HG02763 (cell line): Measurements from ENCODE around the gene RDH11.

Experiments used
- ATAC-seq: cut with Tn5 transposase; IDR thresholded peaks from one replicate; pipeline ENCODE4 v1.9.1; 2021; ENCODE audit warnings: mild to moderate bottlenecking, moderate library complexity; ENCODE audit not compliant: unreplicated experiment

RDH11 gene

GRCh38 chr14:67650694-67651093 is 44.9 kb downstream of the RDH11 start:
- ATAC-seq: no peak

DNA sequence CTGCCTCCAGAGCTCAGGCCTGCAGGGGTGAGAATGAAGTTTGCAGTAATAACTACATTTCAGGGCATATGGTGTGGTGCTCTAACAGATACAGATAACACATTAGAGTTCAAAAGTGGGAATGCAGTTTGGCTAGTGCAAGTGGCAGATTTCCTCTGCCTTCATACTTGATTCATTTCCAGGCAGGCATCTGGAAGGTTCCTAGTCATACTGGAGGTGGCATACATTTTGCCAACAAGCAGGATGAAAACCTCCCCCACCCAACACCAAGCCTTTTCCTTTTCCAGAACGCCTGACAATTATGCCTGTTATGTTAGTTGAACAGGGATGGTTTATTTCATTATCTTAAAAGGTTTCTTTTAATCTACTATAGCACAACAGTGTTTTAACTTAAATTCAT is 45.4 kb downstream of the RDH11 start:
- no peak for ATAC-seq

- ATAC-seq: no peak
Measured at GRCh38 chr14:67646131-67646530, 49.4 kb downstream of the RDH11 start.

DNA sequence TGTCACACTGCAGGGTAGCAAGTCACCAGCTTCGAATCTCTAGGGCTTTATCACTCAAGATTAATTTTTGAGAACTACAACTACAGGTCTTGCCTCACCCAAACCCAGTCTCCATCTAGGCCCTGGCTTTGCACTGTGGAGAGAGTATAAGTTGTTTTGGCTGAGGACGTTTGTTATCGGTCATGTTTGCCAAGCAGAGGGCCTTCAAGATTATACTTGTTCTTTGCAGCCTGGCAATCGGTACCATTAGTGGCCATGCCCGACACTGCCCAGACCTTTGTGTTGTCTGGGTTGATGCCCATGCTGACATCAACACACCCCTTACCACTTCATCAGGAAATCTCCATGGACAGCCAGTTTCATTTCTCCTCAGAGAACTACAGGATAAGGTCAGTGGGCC is 50.1 kb downstream of the RDH11 start:
- no peak for ATAC-seq

- ATAC-seq: no peak
Measured at GRCh38 chr14:67644428-67644827, 51.1 kb downstream of the RDH11 start.

DNA sequence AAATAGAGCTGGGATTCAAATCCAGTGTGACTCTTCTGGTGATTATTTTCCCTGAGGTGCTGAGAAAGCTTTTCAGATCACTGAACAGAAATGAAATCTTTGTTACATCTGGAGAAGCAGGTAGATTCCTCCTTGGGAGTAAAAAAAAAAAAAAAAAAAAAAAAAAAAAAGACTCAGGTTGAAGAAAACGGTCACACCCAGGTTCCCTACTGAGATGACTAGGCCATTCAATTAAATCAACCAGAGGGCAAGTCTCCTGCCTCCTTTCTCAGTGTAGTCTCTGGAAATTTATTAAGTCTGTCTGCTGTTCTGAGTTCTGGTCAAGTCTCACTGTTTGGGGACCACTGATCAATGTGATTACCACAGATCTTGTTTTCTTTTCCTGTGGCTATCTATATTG is 51.9 kb downstream of the RDH11 start:
- no peak for ATAC-seq

GRCh38 chr14:67641902-67642749 is 53.4 kb downstream of the RDH11 start:
- no peak for ATAC-seq

DNA sequence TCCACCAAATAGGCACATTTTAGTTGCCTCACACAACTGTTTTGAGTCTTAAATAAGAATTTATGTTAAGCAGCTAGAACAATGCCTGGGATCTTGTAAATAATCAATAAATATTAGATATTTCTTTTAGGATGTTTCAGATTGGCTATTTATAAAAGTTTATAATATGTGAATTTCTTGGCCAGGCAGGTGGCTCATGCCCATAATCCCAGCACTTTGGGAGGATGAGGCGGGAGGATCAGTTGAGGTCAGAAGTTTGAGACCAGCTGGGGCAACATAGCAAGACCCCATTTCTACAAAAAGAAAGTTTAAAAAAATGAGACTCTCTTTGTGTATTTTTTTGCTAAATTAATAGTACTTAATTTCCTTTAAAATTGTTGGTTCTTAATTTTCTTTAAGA is 54.1 kb downstream of the RDH11 start:
- no peak for ATAC-seq

- no peak for ATAC-seq
Measured at GRCh38 chr14:67638642-67639041, 56.9 kb downstream of the RDH11 start.

- ATAC-seq: no peak
Measured at GRCh38 chr14:67636361-67636919, 59.1 kb downstream of the RDH11 start.

DNA sequence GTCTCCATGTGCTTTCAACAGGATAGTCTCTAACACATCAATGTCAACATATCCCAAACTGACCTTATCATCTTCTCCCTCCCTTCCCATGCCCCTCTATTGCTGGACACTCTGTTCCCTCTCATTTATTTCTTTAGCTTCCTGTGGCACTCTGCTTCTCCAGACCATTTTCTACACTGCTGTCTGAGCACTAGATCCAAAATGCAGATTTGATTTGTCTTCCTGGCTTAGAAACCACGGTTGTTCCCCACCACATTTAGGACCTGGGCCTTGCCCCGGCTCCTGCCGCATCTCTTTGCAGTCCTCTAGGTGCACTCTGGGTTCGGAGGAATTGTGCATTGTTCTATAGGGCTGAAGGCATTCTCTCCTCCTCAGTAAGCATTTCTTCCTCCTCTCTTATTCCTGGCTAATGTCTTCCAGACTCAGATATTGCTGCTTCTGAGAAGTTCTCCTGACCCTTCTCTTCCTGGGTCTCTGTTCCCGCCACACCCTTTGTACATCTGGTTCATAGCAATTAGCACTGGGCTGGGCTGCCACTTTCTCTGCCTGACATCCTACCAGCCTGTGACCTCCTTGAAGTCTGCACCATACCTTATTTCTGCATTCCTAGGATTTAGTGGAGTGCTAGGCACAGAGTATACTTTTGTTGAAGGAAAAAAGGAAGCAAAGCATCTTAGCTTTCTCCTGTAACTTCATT is 62.0 kb downstream of the RDH11 start:
- no peak for ATAC-seq

- no peak for ATAC-seq
Measured at GRCh38 chr14:67630938-67631337, 64.6 kb downstream of the RDH11 start.

DNA sequence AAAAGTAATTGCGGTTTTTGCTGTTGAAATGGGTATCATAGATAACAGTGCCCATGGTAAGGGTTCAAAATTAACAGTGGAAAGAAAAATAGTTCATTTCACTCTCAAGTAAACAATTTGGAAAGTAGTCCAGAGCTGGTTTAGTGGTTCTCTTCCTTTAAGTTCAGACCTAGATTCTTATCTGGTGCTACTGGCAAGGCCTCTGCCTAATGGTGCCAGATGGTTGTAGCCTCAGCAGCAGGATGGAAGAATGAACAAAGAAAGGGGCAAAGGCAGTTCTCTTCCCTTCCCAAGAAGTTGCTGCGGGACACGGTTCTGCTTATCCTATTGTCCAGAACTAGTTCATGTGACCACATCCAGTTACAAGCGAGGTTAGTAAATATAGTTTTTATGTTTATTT is 65.4 kb downstream of the RDH11 start:
- no peak for ATAC-seq

- ATAC-seq: no peak
Measured at GRCh38 chr14:67627519-67627918, 68.0 kb downstream of the RDH11 start.
